ENCODE data around the gene COL4A2.
A peak's percentile ranks its signal among the peaks of the same experiment; 100 is the strongest.

Gene COL4A2

GRCh38 chr13:110306960-110307766, at the start of gene COL4A2, which contains the start of gene COL4A1 (continued):
- TF ChIP-seq ZNF639 (tag by site-specific recombination; IDR thresholded peaks at IDR 0.05) (no peak), PRDM6 (tag by site-specific recombination; IDR thresholded peaks at IDR 0.05) (no peak), HIC1 (tag by site-specific recombination; IDR thresholded peaks at IDR 0.05) (no peak), ZSCAN18 (tag by site-specific recombination; IDR thresholded peaks at IDR 0.05) (no peak), ZFP3 (tag by site-specific recombination; IDR thresholded peaks at IDR 0.05; ENCODE audit: low read depth) (no peak), REST (tag by site-specific recombination; IDR thresholded peaks at IDR 0.05) (no peak), HOXC10 (CRISPR knock-in tag; IDR thresholded peaks at IDR 0.05) (no peak), ZBTB48 (tag by site-specific recombination; IDR thresholded peaks at IDR 0.05) (no peak), ZBTB49 (tag by site-specific recombination; IDR thresholded peaks at IDR 0.05; ENCODE audit: low read depth) (no peak), ZNF48 (tag by site-specific recombination; IDR thresholded peaks at IDR 0.05) (no peak), ZNF335 (tag by site-specific recombination; conservative IDR thresholded peaks at IDR 0.05) (peak; percentile 1; the same call in 1 of the 2 replicates), ZNF223 (tag by site-specific recombination; IDR thresholded peaks at IDR 0.05) (no peak), ZNF837 (tag by site-specific recombination; IDR thresholded peaks at IDR 0.05) (no peak), ZNF488 (tag by site-specific recombination; IDR thresholded peaks at IDR 0.05) (no peak), OVOL3 (tag by site-specific recombination; IDR thresholded peaks at IDR 0.05) (no peak), ZNF114 (tag by site-specific recombination; IDR thresholded peaks at IDR 0.05) (no peak), ZNF449 (tag by site-specific recombination; IDR thresholded peaks at IDR 0.05) (no peak), ZNF670 (tag by site-specific recombination; IDR thresholded peaks at IDR 0.05; ENCODE audit: low read depth) (no peak), SP7 (tag by site-specific recombination; IDR thresholded peaks at IDR 0.05) (no peak), ZFP37 (tag by site-specific recombination; IDR thresholded peaks at IDR 0.05) (no peak), ZNF112 (tag by site-specific recombination; IDR thresholded peaks at IDR 0.05) (no peak), ZNF324 (tag by site-specific recombination; IDR thresholded peaks at IDR 0.05) (no peak), IKZF3 (tag by site-specific recombination; IDR thresholded peaks at IDR 0.05) (peak; percentile 19; the same call in 1 of the 2 replicates)
